SK-N-SH (cell line): ENCODE results near the gene ATF7IP2. TPM values are rescaled to one million over a fixed set of nuclear protein-coding genes. Genes with fewer than 3 reads are reported as not detected.

Experiments used
- CTCF ChIA-PET: fragments of 300-600, 350-600 bp; formaldehyde crosslinking; extraction: SDS; loops from one replicate; lab custom pipeline; 2021; lab: Yijun Ruan, JAX
- POLR2A ChIA-PET: fragments of 350-600 bp; sonication (Branson Sonifier 250); formaldehyde crosslinking; extraction: SDS; loops from one replicate; lab custom pipeline; 2020; ENCODE audit warnings: antibody characterized with exemption, inconsistent platforms; lab: Yijun Ruan, JAX
- DNase-seq: peaks from one replicate; pipeline ENCODE4 v3.0.0; 2012
- H2AFZ ChIP-seq: fragments of 200-600 bp; sonication (generic); 2 replicates; pipeline ENCODE4 v1.8.1; 2016; ENCODE audit warnings: antibody characterized with exemption, mild to moderate bottlenecking, low read depth
- H3F3A ChIP-seq: fragments of 200-600 bp; sonication (generic); replicated peaks from 2 replicates; pipeline ENCODE3; 2016; ENCODE audit warnings: antibody characterized with exemption, mild to moderate bottlenecking; ENCODE audit not compliant: insufficient read depth
- H3K27ac ChIP-seq, 2 experiments: fragments of 200-500 bp in 1 of 2; fragments of 200-600 bp in 1 of 2; sonication (Bioruptor generic) in 1 of 2; sonication (generic), shearing (Covaris generic) in 1 of 2; 2 replicates each; pipeline versions ENCODE4 v1.5.1 to v1.6.1; 2014 to 2016; ENCODE audit warnings: low read depth in 2 of 2, inconsistent platforms in 1 of 2, low read length in 1 of 2, mild to moderate bottlenecking in 1 of 2, mixed read lengths in 1 of 2
- H3K27me3 ChIP-seq: fragments of 200-600 bp; sonication (generic), shearing (Covaris generic); 2 replicates; pipeline ENCODE4 v1.6.1; 2016; ENCODE audit warnings: mixed run types; ENCODE audit not compliant: insufficient read depth
- H3K36me3 ChIP-seq, 2 experiments: fragments of 200-500 bp in 1 of 2; fragments of 200-600 bp in 1 of 2; sonication (Bioruptor generic) in 1 of 2; sonication (generic) in 1 of 2; replicated peaks in 1 of 2; 2 replicates each; pipeline versions ENCODE3 to v1.5.1; 2014 to 2016; ENCODE audit warnings: low read length in 1 of 2, mild to moderate bottlenecking in 1 of 2; ENCODE audit not compliant: insufficient read depth in 2 of 2, control insufficient read depth in 1 of 2
- H3K4me1 ChIP-seq, 2 experiments: fragments of 200-500 bp in 1 of 2; fragments of 200-600 bp in 1 of 2; sonication (Bioruptor generic) in 1 of 2; sonication (generic), shearing (Covaris generic) in 1 of 2; 2 replicates each; pipeline versions ENCODE4 v1.5.1 to v1.6.1; 2014 to 2016; ENCODE audit warnings: low read depth in 1 of 2, low read length in 1 of 2, mixed run types in 1 of 2; ENCODE audit not compliant: insufficient read depth in 2 of 2, control insufficient read depth in 1 of 2
- H3K4me2 ChIP-seq: fragments of 200-600 bp; sonication (generic), shearing (Covaris generic); 2 replicates; pipeline ENCODE4 v1.6.1; 2017; ENCODE audit warnings: mixed run types
- H3K4me3 ChIP-seq, 2 experiments: fragments of 200-500 bp in 1 of 2; fragments of 200-600 bp in 1 of 2; sonication (Bioruptor generic) in 1 of 2; sonication (generic), shearing (Covaris generic) in 1 of 2; 2 replicates each; pipeline versions ENCODE4 v1.5.1 to v1.8.1; 2014 to 2016; ENCODE audit warnings: low read depth in 2 of 2, inconsistent platforms in 1 of 2, low read length in 1 of 2, mild to moderate bottlenecking in 1 of 2, mixed read lengths in 1 of 2, moderate library complexity in 1 of 2
- H3K79me2 ChIP-seq: fragments of 200-600 bp; sonication (generic); 2 replicates; pipeline ENCODE4 v1.8.1; 2017; ENCODE audit warnings: mild to moderate bottlenecking; ENCODE audit not compliant: insufficient read depth
- H3K9ac ChIP-seq: fragments of 200-600 bp; sonication (generic); 2 replicates; pipeline ENCODE4 v1.6.1; 2017; ENCODE audit warnings: mixed run types
- H3K9me2 ChIP-seq: fragments of 200-600 bp; sonication (generic); 2 replicates; pipeline ENCODE4 v1.6.1; 2017; ENCODE audit warnings: mixed run types
- H3K9me3 ChIP-seq: fragments of 200-600 bp; sonication (generic); 2 replicates; pipeline ENCODE4 v1.6.1; 2017; ENCODE audit warnings: mixed run types, mild to moderate bottlenecking, moderate library complexity
- H4K20me1 ChIP-seq: fragments of 200-600 bp; sonication (generic); 2 replicates; pipeline ENCODE4 v1.6.1; 2017; ENCODE audit warnings: mild to moderate bottlenecking, mixed run types; ENCODE audit not compliant: insufficient read depth
- CHD2 ChIP-seq: fragments of 150-350 bp; IDR thresholded peaks from 2 replicates; pipeline ENCODE4 v1.6.1; 2018; ENCODE audit warnings: low read length; ENCODE audit not compliant: partially characterized antibody
- ELF1 ChIP-seq: IDR thresholded peaks from 2 replicates; pipeline ENCODE4 v1.4.0; 2012
- EP300 ChIP-seq, 2 experiments: IDR thresholded peaks; 2 replicates each; pipeline versions ENCODE4 v1.4.0 to v1.6.1; 2012; ENCODE audit warnings: borderline replicate concordance in 1 of 2, low read depth in 1 of 2, low read length in 1 of 2
- EZH2phosphoT487 ChIP-seq: fragments of 200-600 bp; sonication (generic); IDR thresholded peaks from 2 replicates; pipeline ENCODE4 v1.6.1; 2017; ENCODE audit warnings: low read depth, mixed run types, mild to moderate bottlenecking, antibody characterized with exemption, moderate library complexity, borderline replicate concordance
- GATA2 ChIP-seq: sonication (generic); formaldehyde crosslinking; IDR thresholded peaks from 2 replicates; pipeline ENCODE4 v1.5.0; 2020; ENCODE audit warnings: mild to moderate bottlenecking, missing genetic modification reagents
- MEF2A ChIP-seq: IDR thresholded peaks from 2 replicates; pipeline ENCODE4 v1.4.0; 2012; ENCODE audit warnings: low read depth, borderline replicate concordance
- NFIC ChIP-seq: IDR thresholded peaks from 2 replicates; pipeline ENCODE4 v1.4.0; 2012; ENCODE audit warnings: borderline replicate concordance
- POLR2AphosphoS5 ChIP-seq: IDR thresholded peaks from 2 replicates; pipeline ENCODE4 v1.6.1; 2012; ENCODE audit warnings: low read depth, low read length
- RAD21 ChIP-seq: IDR thresholded peaks from 2 replicates; pipeline ENCODE4 v1.6.1; 2012; ENCODE audit warnings: mild to moderate bottlenecking, low read length
- RCOR1 ChIP-seq: fragments of 150-350 bp; IDR thresholded peaks from 2 replicates; pipeline ENCODE4 v1.6.1; 2017; ENCODE audit warnings: antibody characterized with exemption, low read length
- REST ChIP-seq: IDR thresholded peaks from 2 replicates; pipeline ENCODE4 v1.6.1; 2012; ENCODE audit warnings: mild to moderate bottlenecking, low read depth, low read length, moderate library complexity
- SMC3 ChIP-seq: IDR thresholded peaks from 2 replicates; pipeline ENCODE4 v1.6.1; 2012; ENCODE audit warnings: low read depth, low read length, improper control_type of control experiment
- TAF1 ChIP-seq: IDR thresholded peaks from 2 replicates; pipeline ENCODE4 v1.6.1; 2012; ENCODE audit warnings: low read depth, mild to moderate bottlenecking, low read length, moderate library complexity, borderline replicate concordance
- TEAD4 ChIP-seq: IDR thresholded peaks from 2 replicates; pipeline ENCODE4 v1.4.0; 2012; ENCODE audit warnings: mild to moderate bottlenecking, borderline replicate concordance; ENCODE audit not compliant: insufficient read depth
- YY1 ChIP-seq: IDR thresholded peaks from 2 replicates; pipeline ENCODE4 v1.4.0; 2012; ENCODE audit warnings: low read depth, mild to moderate bottlenecking
- WGBS: methylation state at CpG from one replicate; pipeline ENCODE4 v1.1.6; 2017; ENCODE audit warnings: low lambda C conversion rate; 5-methylcytosine and 5-hydroxymethylcytosine counted together
- polyA plus RNA-seq, 3 experiments: library from polyadenylated mRNA; depleted of rRNA; stranded (reverse); fragments of >200 nt; gene quantifications; 2 replicates each; pipeline ENCODE4 v1.2.3, GENCODE V29; 2012
- TF ChIP-seq, protein P1 (sequence below): IDR thresholded peaks from 2 replicates; pipeline ENCODE4 v1.4.0; 2012; ENCODE audit warnings: low read depth
- TF ChIP-seq, protein P2 (sequence below): fragments of 200-600 bp; sonication (generic); IDR thresholded peaks from 2 replicates; pipeline ENCODE4 v1.6.1; 2017; ENCODE audit warnings: antibody characterized with exemption, mild to moderate bottlenecking, moderate library complexity
- TF ChIP-seq, protein P3 (sequence below): IDR thresholded peaks from 2 replicates; pipeline ENCODE4; 2012

ATF7IP2 gene
- polyA plus RNA-seq, 1 of the 3 experiments (the other 2 are of a cell fraction): 0.35 TPM

- no peak overlapping the region for H3K4me2 ChIP-seq
- ChIA-PET CTCF (no interaction called here), POLR2A (no interaction called here)
- no peak overlapping the region for H2AFZ ChIP-seq
- whole genome bisulfite sequencing: 39% methylated on average over 4 of the region's 4 CpGs
- TF ChIP-seq EP300 (IDR thresholded peaks at IDR 0.05; ENCODE audit: borderline replicate concordance in 1 of 2, low read depth in 1 of 2, low read length in 1 of 2) (no peak), POLR2AphosphoS5 (no peak), RAD21 (no peak), CHD2 (no peak), EZH2phosphoT487 (no peak), RCOR1 (no peak), YY1 (no peak), NFIC (no peak), TEAD4 (no peak), MEF2A (no peak), SMC3 (no peak), TAF1 (no peak)
- TF ChIP-seq, protein P1, sequence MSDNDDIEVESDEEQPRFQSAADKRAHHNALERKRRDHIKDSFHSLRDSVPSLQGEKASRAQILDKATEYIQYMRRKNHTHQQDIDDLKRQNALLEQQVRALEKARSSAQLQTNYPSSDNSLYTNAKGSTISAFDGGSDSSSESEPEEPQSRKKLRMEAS: no peak
- TF ChIP-seq, protein P2, sequence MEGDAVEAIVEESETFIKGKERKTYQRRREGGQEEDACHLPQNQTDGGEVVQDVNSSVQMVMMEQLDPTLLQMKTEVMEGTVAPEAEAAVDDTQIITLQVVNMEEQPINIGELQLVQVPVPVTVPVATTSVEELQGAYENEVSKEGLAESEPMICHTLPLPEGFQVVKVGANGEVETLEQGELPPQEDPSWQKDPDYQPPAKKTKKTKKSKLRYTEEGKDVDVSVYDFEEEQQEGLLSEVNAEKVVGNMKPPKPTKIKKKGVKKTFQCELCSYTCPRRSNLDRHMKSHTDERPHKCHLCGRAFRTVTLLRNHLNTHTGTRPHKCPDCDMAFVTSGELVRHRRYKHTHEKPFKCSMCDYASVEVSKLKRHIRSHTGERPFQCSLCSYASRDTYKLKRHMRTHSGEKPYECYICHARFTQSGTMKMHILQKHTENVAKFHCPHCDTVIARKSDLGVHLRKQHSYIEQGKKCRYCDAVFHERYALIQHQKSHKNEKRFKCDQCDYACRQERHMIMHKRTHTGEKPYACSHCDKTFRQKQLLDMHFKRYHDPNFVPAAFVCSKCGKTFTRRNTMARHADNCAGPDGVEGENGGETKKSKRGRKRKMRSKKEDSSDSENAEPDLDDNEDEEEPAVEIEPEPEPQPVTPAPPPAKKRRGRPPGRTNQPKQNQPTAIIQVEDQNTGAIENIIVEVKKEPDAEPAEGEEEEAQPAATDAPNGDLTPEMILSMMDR: no peak
- TF ChIP-seq, protein P3, sequence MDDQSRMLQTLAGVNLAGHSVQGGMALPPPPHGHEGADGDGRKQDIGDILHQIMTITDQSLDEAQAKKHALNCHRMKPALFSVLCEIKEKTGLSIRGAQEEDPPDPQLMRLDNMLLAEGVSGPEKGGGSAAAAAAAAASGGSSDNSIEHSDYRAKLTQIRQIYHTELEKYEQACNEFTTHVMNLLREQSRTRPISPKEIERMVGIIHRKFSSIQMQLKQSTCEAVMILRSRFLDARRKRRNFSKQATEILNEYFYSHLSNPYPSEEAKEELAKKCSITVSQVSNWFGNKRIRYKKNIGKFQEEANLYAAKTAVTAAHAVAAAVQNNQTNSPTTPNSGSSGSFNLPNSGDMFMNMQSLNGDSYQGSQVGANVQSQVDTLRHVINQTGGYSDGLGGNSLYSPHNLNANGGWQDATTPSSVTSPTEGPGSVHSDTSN: no peak
- no peaks in the 10 kb centered on the region for H3K9me3 ChIP-seq
- DNase-seq: no peak
- H3K4me1 ChIP-seq: no peaks in the 10 kb centered on the region
- H4K20me1 ChIP-seq: no peaks in the 10 kb centered on the region
- no peaks in the 10 kb centered on the region for H3K27me3 ChIP-seq
- no peak overlapping the region for H3K27ac ChIP-seq
- no peaks in the 10 kb centered on the region for H3K36me3 ChIP-seq
- H3K4me3 ChIP-seq: no peak overlapping the region
- no peaks in the 10 kb centered on the region for H3F3A ChIP-seq
- no peaks in the 10 kb centered on the region for H3K9me2 ChIP-seq
- no peaks in the 10 kb centered on the region for H3K79me2 ChIP-seq
- no peak overlapping the region for H3K9ac ChIP-seq
Measured at GRCh38 chr16:10405386-10405939, 19.6 kb downstream of the ATF7IP2 start.

GRCh38 chr16:10408824-10409381, 23.0 kb downstream of the ATF7IP2 start:
- ChIA-PET CTCF (no interaction called here), POLR2A (no interaction called here)
- WGBS: 40% methylated on average over 8 of the region's 8 CpGs
- no peak for TF ChIP-seq ELF1
- TF ChIP-seq YY1: no peak
- no peak for TF ChIP-seq GATA2 (CRISPR knock-in tag)
- TF ChIP-seq, protein P1: no peak
- no peak for TF ChIP-seq SMC3
- TF ChIP-seq TEAD4: no peak
- TF ChIP-seq REST: no peak

More at GRCh38 chr16:10408824-10409381, 23.0 kb downstream of the ATF7IP2 start:
- no peaks in the 10 kb centered on the region for H3F3A ChIP-seq
- H4K20me1 ChIP-seq: no peaks in the 10 kb centered on the region
- DNase-seq: no peak
- no peak overlapping the region for H3K27ac ChIP-seq
- no peak overlapping the region for H2AFZ ChIP-seq
- H3K36me3 ChIP-seq: no peaks in the 10 kb centered on the region
- no peaks in the 10 kb centered on the region for H3K79me2 ChIP-seq
- H3K4me2 ChIP-seq: no peak overlapping the region
- no peak overlapping the region for H3K9ac ChIP-seq
- no peak overlapping the region for H3K4me3 ChIP-seq
- no peaks in the 10 kb centered on the region for H3K4me1 ChIP-seq
- no peaks in the 10 kb centered on the region for H3K9me3 ChIP-seq
- no peaks in the 10 kb centered on the region for H3K27me3 ChIP-seq
- H3K9me2 ChIP-seq: no peaks in the 10 kb centered on the region
